Liver (tissue), 9 donors: ENCODE results near the gene RSBN1L. TPM values are rescaled to one million over a fixed set of nuclear protein-coding genes. Genes with fewer than 3 reads are reported as not detected.

Experiments used
- DNase-seq: peaks from one replicate; pipeline ENCODE4 v3.0.0-alpha.2; 2017; ENCODE audit warnings: low spot score
- H3K27ac ChIP-seq, 2 donors: one replicate each; pipeline ENCODE4 v1.7.0; 2013; ENCODE audit warnings: inconsistent platforms in 2 of 2, low read length in 2 of 2, control low read depth in 1 of 2, low read depth in 1 of 2, mild to moderate bottlenecking in 1 of 2
- H3K27me3 ChIP-seq, 4 donors: one replicate each; pipeline versions ENCODE4 v1.6.1 to v1.7.0; 2013; ENCODE audit warnings: low read length in 3 of 4, inconsistent platforms in 1 of 4, mild to moderate bottlenecking in 1 of 4, moderate library complexity in 1 of 4; ENCODE audit not compliant: control insufficient read depth in 4 of 4, insufficient read depth in 4 of 4
- H3K36me3 ChIP-seq, 4 donors: one replicate each; pipeline versions ENCODE4 v1.6.1 to v1.7.0; 2013; ENCODE audit warnings: low read length in 3 of 4, mild to moderate bottlenecking in 3 of 4, low read depth in 1 of 4, moderate library complexity in 1 of 4; ENCODE audit not compliant: control insufficient read depth in 4 of 4, insufficient read depth in 3 of 4
- H3K4me1 ChIP-seq, 4 donors: one replicate each; pipeline versions ENCODE4 v1.6.1 to v1.7.0; 2013; ENCODE audit warnings: low read length in 3 of 4, mild to moderate bottlenecking in 3 of 4, moderate library complexity in 1 of 4; ENCODE audit not compliant: control insufficient read depth in 4 of 4, insufficient read depth in 4 of 4
- H3K4me3 ChIP-seq, 3 donors: one replicate each; pipeline versions ENCODE4 v1.6.1 to v1.7.0; 2013; ENCODE audit warnings: low read length in 3 of 3, control low read depth in 1 of 3, low read depth in 1 of 3, mild to moderate bottlenecking in 1 of 3
- H3K9ac ChIP-seq, 2 donors: one replicate each; pipeline ENCODE4 v1.7.0; 2013; ENCODE audit warnings: low read length in 2 of 2, mild to moderate bottlenecking in 2 of 2, moderate library complexity in 2 of 2, control low read depth in 1 of 2, low read depth in 1 of 2
- H3K9me3 ChIP-seq, 4 donors: one replicate each; pipeline versions ENCODE4 v1.6.1 to v1.7.0; 2013; ENCODE audit warnings: low read length in 3 of 4; ENCODE audit not compliant: control insufficient read depth in 4 of 4
- EGR1 ChIP-seq, 2 donors: IDR thresholded peaks; 2 replicates each; pipeline ENCODE4 v1.6.1; 2016 to 2018; ENCODE audit warnings: antibody characterized with exemption in 2 of 2, low read depth in 2 of 2
- FOXA1 ChIP-seq: IDR thresholded peaks from 2 replicates; pipeline ENCODE4 v1.6.1; 2016; ENCODE audit warnings: antibody characterized with exemption
- FOXA2 ChIP-seq: IDR thresholded peaks from 2 replicates; pipeline ENCODE4 v1.6.1; 2016; ENCODE audit warnings: antibody characterized with exemption
- GABPA ChIP-seq, 2 donors: IDR thresholded peaks in 1 of 2; conservative IDR thresholded peaks in 1 of 2; 2 replicates each; pipeline ENCODE4 v1.6.1; 2016; ENCODE audit warnings: antibody characterized with exemption in 2 of 2, mild to moderate bottlenecking in 1 of 2, moderate library complexity in 1 of 2
- HNF4A ChIP-seq, 2 donors: conservative IDR thresholded peaks; 2 replicates each; pipeline ENCODE4 v1.6.1; 2016; ENCODE audit warnings: antibody characterized with exemption in 2 of 2, mild to moderate bottlenecking in 2 of 2
- JUND ChIP-seq, 2 donors: IDR thresholded peaks; 2 replicates each; pipeline ENCODE4 v1.6.1; 2016; ENCODE audit warnings: antibody characterized with exemption in 2 of 2
- NR2F2 ChIP-seq: IDR thresholded peaks from 2 replicates; pipeline ENCODE4 v1.6.1; 2016; ENCODE audit warnings: antibody characterized with exemption
- RAD21 ChIP-seq, 2 donors: IDR thresholded peaks; 2 replicates each; pipeline ENCODE4 v1.6.1; 2016; ENCODE audit warnings: antibody characterized with exemption in 2 of 2, mild to moderate bottlenecking in 2 of 2
- RXRA ChIP-seq, 2 donors: IDR thresholded peaks; 2 replicates each; pipeline ENCODE4 v1.6.1; 2017 to 2018; ENCODE audit warnings: antibody characterized with exemption in 2 of 2, mild to moderate bottlenecking in 1 of 2
- TAF1 ChIP-seq: conservative IDR thresholded peaks from 2 replicates; pipeline ENCODE4 v1.6.1; 2016; ENCODE audit warnings: antibody characterized with exemption, mild to moderate bottlenecking
- YY1 ChIP-seq: IDR thresholded peaks from 2 replicates; pipeline ENCODE4 v1.6.1; 2016; ENCODE audit warnings: antibody characterized with exemption, mild to moderate bottlenecking
- WGBS: extraction: QIAGEN DNeasy Blood & Tissue Kit; methylation state at CpG from one replicate; pipeline ENCODE4 v1.1.7; 2013; 5-methylcytosine and 5-hydroxymethylcytosine counted together
- polyA plus RNA-seq, 2 donors: library from polyadenylated mRNA; stranded (reverse) in 1 of 2; unstranded in 1 of 2; fragments of 200-250 nt in 1 of 2; fragments of >200 nt in 1 of 2; fragmentation: Nextera tagmentation in 1 of 2; extraction: Ambion mirVana in 1 of 2; gene quantifications; one replicate each; pipeline versions ENCODE4 v1.2.1 to v1.2.3, GENCODE V29; 2013 to 2015
- total RNA-seq, 2 donors: library from RNA; depleted of rRNA; stranded (reverse); fragments of >200 nt; gene quantifications; one replicate each; pipeline ENCODE4 v1.2.3, GENCODE V29; 2014
- TF ChIP-seq, protein P1 (sequence below): IDR thresholded peaks from 2 replicates; pipeline ENCODE4 v1.6.1; 2016; ENCODE audit warnings: antibody characterized with exemption
- TF ChIP-seq, protein P2 (sequence below): fragments of 150-350 bp; IDR thresholded peaks from 2 replicates; pipeline ENCODE4 v1.5.1; 2017; ENCODE audit warnings: improper control_type of control experiment, low read depth, low read length; ENCODE audit not compliant: missing input control
- TF ChIP-seq, protein P3 (sequence below): IDR thresholded peaks from 2 replicates; pipeline ENCODE4 v1.6.1; 2016; ENCODE audit warnings: antibody characterized with exemption, mild to moderate bottlenecking
- TF ChIP-seq, protein P4 (sequence below): IDR thresholded peaks from 2 replicates; pipeline ENCODE4 v1.6.1; 2016; ENCODE audit warnings: antibody characterized with exemption
- donor health status: healthy.
- donor health status: healthy.
- donor health status: healthy.
- donor health status: healthy.
- donor health status: healthy.

RSBN1L gene
- total and polyA plus RNA-seq, 4 donors, result 3.3 to 23.4 (median 7.9) TPM

DNA sequence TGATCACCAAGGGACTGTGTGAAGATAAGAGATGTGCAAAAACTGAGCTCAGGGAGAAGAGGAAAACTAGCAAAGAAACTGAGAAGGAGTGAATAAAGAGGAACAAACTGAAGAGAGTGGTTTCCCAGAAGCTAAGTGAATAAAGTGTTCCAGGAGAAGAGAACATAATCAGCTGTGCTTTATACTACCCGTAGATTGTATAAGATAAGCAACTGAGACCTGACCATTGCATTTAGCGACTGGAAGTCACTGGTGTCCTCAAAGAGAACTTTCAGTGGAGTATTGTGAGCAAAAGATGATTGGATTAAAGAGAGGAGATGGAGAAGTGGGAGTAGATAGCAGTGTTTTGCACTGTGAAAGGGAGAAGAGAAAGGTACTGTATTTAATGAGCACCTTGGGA, 116.9 kb downstream of the RSBN1L start (continued):
- TF ChIP-seq, protein P1, sequence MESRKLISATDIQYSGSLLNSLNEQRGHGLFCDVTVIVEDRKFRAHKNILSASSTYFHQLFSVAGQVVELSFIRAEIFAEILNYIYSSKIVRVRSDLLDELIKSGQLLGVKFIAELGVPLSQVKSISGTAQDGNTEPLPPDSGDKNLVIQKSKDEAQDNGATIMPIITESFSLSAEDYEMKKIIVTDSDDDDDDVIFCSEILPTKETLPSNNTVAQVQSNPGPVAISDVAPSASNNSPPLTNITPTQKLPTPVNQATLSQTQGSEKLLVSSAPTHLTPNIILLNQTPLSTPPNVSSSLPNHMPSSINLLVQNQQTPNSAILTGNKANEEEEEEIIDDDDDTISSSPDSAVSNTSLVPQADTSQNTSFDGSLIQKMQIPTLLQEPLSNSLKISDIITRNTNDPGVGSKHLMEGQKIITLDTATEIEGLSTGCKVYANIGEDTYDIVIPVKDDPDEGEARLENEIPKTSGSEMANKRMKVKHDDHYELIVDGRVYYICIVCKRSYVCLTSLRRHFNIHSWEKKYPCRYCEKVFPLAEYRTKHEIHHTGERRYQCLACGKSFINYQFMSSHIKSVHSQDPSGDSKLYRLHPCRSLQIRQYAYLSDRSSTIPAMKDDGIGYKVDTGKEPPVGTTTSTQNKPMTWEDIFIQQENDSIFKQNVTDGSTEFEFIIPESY, result no peak
- TF ChIP-seq JUND (IDR thresholded peaks at IDR 0.05), result no peak
- no peak for TF ChIP-seq NR2F2

DNA sequence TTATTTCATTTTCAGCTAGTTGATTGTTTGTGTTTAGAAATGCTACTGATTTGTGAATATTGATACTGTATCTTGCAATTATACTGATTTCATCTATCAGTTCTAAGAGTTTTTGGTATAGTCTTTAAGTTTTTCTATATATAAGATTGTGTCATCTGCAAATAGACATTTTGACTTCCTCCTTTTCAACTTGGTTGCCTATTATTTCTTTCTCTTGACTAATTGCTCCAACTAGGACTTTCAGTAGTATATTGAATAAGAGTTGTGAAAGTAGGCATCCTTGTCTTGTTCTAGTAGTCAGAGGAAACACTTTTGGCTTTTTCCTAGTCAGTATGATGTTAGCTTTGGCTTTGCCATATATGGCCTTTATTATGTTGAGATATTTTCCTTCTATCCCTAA, 122.8 kb downstream of the RSBN1L start:
- DNase-seq, result no peak
- TF ChIP-seq, protein P1, result no peak
- TF ChIP-seq, protein P2, sequence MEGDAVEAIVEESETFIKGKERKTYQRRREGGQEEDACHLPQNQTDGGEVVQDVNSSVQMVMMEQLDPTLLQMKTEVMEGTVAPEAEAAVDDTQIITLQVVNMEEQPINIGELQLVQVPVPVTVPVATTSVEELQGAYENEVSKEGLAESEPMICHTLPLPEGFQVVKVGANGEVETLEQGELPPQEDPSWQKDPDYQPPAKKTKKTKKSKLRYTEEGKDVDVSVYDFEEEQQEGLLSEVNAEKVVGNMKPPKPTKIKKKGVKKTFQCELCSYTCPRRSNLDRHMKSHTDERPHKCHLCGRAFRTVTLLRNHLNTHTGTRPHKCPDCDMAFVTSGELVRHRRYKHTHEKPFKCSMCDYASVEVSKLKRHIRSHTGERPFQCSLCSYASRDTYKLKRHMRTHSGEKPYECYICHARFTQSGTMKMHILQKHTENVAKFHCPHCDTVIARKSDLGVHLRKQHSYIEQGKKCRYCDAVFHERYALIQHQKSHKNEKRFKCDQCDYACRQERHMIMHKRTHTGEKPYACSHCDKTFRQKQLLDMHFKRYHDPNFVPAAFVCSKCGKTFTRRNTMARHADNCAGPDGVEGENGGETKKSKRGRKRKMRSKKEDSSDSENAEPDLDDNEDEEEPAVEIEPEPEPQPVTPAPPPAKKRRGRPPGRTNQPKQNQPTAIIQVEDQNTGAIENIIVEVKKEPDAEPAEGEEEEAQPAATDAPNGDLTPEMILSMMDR, result no peak
- TF ChIP-seq EGR1 (IDR thresholded peaks at IDR 0.05; ENCODE audit: low read depth in 2 of 2), result no peak
- Histone ChIP-seq H3K27ac (no peak overlapping the region), H3K36me3 (no peaks in the 10 kb centered on the region), H3K4me3 (no peak overlapping the region), H3K9me3 (peaks cover 2 to 24% (median 7%) of the 10 kb centered on the region in 4 donors), H3K4me1 (no peaks in the 10 kb centered on the region), H3K9ac (no peak overlapping the region), H3K27me3 (no peaks in the 10 kb centered on the region)

DNA sequence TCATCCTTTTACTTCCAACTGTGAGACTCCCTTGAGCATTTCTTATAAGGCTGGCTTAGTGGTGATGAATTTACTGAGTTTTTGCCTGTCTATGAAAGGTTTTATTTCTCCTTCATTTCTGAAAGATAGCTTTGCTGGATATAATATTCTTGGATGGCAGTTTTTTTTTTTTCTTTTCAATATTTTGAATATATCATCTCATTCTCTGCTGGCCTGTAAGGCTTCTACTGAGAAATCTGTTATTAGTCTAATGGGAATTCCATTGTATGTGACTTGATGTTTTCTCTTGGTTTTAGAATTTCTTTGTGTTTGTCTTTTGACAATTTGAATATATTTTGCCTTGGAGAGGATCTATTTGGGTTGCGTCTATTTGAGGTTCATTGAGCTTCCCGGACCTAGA, 124.7 kb downstream of the RSBN1L start:
- Histone ChIP-seq H3K36me3 (no peaks in the 10 kb centered on the region), H3K4me3 (no peak overlapping the region), H3K27ac (no peak overlapping the region), H3K9ac (no peak overlapping the region), H3K9me3 (peaks cover 2 to 24% (median 7%) of the 10 kb centered on the region in 4 donors), H3K27me3 (no peaks in the 10 kb centered on the region), H3K4me1 (no peaks in the 10 kb centered on the region)
- WGBS, result over 99% methylated on average over 2 of the region's 2 CpGs
- TF ChIP-seq EGR1 (IDR thresholded peaks at IDR 0.05; ENCODE audit: low read depth in 2 of 2) (no peak), YY1 (no peak), RAD21 (IDR thresholded peaks at IDR 0.05) (no peak), JUND (IDR thresholded peaks at IDR 0.05) (no peak), HNF4A (conservative IDR thresholded peaks at IDR 0.05) (no peak), RXRA (IDR thresholded peaks at IDR 0.05) (no peak), TAF1 (no peak), FOXA2 (no peak), GABPA (IDR thresholded peaks at IDR 0.05 in 1 of 2, conservative IDR thresholded peaks at IDR 0.05 in 1 of 2) (no peak), FOXA1 (no peak)
- TF ChIP-seq, protein P3, sequence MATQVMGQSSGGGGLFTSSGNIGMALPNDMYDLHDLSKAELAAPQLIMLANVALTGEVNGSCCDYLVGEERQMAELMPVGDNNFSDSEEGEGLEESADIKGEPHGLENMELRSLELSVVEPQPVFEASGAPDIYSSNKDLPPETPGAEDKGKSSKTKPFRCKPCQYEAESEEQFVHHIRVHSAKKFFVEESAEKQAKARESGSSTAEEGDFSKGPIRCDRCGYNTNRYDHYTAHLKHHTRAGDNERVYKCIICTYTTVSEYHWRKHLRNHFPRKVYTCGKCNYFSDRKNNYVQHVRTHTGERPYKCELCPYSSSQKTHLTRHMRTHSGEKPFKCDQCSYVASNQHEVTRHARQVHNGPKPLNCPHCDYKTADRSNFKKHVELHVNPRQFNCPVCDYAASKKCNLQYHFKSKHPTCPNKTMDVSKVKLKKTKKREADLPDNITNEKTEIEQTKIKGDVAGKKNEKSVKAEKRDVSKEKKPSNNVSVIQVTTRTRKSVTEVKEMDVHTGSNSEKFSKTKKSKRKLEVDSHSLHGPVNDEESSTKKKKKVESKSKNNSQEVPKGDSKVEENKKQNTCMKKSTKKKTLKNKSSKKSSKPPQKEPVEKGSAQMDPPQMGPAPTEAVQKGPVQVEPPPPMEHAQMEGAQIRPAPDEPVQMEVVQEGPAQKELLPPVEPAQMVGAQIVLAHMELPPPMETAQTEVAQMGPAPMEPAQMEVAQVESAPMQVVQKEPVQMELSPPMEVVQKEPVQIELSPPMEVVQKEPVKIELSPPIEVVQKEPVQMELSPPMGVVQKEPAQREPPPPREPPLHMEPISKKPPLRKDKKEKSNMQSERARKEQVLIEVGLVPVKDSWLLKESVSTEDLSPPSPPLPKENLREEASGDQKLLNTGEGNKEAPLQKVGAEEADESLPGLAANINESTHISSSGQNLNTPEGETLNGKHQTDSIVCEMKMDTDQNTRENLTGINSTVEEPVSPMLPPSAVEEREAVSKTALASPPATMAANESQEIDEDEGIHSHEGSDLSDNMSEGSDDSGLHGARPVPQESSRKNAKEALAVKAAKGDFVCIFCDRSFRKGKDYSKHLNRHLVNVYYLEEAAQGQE, result no peak
- TF ChIP-seq, protein P2, result no peak
- TF ChIP-seq, protein P4, sequence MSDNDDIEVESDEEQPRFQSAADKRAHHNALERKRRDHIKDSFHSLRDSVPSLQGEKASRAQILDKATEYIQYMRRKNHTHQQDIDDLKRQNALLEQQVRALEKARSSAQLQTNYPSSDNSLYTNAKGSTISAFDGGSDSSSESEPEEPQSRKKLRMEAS, result no peak
- no peak for DNase-seq
